Measurements from ENCODE around the gene NFKBIB. TPM values are rescaled to one million over a fixed set of nuclear protein-coding genes. Genes with fewer than 3 reads are reported as not detected.

NFKBIB gene, protein sequence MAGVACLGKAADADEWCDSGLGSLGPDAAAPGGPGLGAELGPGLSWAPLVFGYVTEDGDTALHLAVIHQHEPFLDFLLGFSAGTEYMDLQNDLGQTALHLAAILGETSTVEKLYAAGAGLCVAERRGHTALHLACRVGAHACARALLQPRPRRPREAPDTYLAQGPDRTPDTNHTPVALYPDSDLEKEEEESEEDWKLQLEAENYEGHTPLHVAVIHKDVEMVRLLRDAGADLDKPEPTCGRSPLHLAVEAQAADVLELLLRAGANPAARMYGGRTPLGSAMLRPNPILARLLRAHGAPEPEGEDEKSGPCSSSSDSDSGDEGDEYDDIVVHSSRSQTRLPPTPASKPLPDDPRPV
- total RNA-seq (2022) = 45.1 and 45.4 TPM in 2 replicates
- Bru-seq, nascent RNA = percentile 64 among the genes with signal in this experiment
- percentile 71 among the genes with signal in this experiment for BruChase-seq, experiment 1, labeled RNA remaining after a 6-hour chase
- percentile 60 among the genes with signal in this experiment for BruChase-seq, experiment 2, labeled RNA remaining after a 2-hour chase
- long read RNA-seq, transcript NFKBIB-201 (6 exons, 1,159 nt) = major isoform, 18 of 56 reads
- long read RNA-seq, transcript NFKBIB-204 (5 exons, 1,929 nt) = minor isoform, 10 of 56 reads
- long read RNA-seq, partial matches to known transcripts = 28 of 56 reads
- long read RNA-seq, other reads (novel, unspliced or antisense) = 0 of 56 reads

DNA sequence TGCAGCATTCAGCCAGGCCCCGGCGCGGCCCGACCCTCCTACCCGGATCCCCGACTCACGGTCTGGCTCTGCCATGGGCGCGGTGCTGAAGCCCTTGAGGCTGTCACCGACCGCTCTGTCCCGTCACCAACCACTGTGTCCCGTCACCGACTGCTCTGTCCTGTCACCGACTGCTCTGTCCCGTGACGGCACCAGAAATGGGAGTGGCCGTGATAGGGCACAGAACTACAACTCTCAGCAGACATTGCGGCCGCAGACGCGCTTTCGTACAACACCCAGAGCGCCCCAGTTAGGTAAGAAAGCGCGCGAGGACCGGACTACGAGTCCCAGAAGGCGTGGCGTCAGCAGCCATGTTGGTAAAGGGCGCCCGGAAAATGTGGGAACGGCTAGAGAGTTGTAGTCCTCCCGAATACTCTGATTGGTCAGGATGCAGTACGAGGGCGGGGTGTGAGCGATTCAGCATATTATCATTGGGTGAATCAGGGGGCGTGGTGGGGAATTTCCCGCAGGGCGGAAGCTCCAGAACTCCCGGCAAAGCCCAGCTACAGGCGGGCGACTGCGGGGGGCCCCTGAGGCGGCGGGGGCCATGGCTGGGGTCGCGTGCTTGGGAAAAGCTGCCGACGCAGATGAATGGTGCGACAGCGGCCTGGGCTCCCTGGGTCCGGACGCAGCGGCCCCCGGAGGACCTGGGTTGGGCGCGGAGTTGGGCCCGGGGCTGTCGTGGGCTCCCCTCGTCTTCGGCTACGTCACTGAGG, at the start of gene NFKBIB, which contains the start of gene SIRT2:
Gene NFKBIB (plus strand): TSS at position 523 of the 755 bp plus-strand sequence. CDS start 64 bp downstream, at position 587.
Gene SIRT2 (minus strand): TSS at position 172 of the 755 bp plus-strand sequence. CDS start 97 bp downstream, at position 75.
- H3K4me1 Mint-ChIP-seq (ENCODE audit: insufficient read depth, unreplicated experiment) = peaks cover 27% of the 10 kb centered on the region
- no peaks in the 10 kb centered on the region for H3K27me3 Mint-ChIP-seq (ENCODE audit: insufficient read depth, unreplicated experiment)
- intact Hi-C loops (cut with micrococcal nuclease) = loop anchor here (1.0 kb wide), 1 partner anchor 49 kb away; no protein-coding TSS in a partner anchor
- BruUV-seq (replicated peaks) = no TSS peak
- TF ChIP-seq, protein P1, sequence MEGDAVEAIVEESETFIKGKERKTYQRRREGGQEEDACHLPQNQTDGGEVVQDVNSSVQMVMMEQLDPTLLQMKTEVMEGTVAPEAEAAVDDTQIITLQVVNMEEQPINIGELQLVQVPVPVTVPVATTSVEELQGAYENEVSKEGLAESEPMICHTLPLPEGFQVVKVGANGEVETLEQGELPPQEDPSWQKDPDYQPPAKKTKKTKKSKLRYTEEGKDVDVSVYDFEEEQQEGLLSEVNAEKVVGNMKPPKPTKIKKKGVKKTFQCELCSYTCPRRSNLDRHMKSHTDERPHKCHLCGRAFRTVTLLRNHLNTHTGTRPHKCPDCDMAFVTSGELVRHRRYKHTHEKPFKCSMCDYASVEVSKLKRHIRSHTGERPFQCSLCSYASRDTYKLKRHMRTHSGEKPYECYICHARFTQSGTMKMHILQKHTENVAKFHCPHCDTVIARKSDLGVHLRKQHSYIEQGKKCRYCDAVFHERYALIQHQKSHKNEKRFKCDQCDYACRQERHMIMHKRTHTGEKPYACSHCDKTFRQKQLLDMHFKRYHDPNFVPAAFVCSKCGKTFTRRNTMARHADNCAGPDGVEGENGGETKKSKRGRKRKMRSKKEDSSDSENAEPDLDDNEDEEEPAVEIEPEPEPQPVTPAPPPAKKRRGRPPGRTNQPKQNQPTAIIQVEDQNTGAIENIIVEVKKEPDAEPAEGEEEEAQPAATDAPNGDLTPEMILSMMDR (IDR thresholded peaks at IDR 0.05; ENCODE audit: unreplicated experiment) = no peak
- H3K36me3 Mint-ChIP-seq (ENCODE audit: insufficient read depth, unreplicated experiment) = no peaks in the 10 kb centered on the region
- peak; percentile 100 for DNase-seq (ENCODE audit: unreplicated experiment)
- peak within 1 kb of the TSS; percentile 98 for H3K27ac Mint-ChIP-seq (ENCODE audit: low read depth, unreplicated experiment)
- CTCF ChIA-PET = interaction anchor here (0.6 to 1.4 kb wide), 5 partner anchors 13 to 496 kb away, joined by 3 to 11 read pairs (median 3); no protein-coding TSS in a partner anchor
- no peaks in the 10 kb centered on the region for H3K9me3 Mint-ChIP-seq (ENCODE audit: unreplicated experiment)
- POLR2A ChIA-PET = interaction anchor here (0.8 to 2.7 kb wide), 22 partner anchors 9 to 525 kb away, joined by 3 to 40 read pairs (median 5); partner anchors contain the start of genes CCER2, ECH1, EIF3K and FAM98C
- peak within 1 kb of the TSS; percentile 88 for H3K4me3 Mint-ChIP-seq (ENCODE audit: unreplicated experiment)

DNA sequence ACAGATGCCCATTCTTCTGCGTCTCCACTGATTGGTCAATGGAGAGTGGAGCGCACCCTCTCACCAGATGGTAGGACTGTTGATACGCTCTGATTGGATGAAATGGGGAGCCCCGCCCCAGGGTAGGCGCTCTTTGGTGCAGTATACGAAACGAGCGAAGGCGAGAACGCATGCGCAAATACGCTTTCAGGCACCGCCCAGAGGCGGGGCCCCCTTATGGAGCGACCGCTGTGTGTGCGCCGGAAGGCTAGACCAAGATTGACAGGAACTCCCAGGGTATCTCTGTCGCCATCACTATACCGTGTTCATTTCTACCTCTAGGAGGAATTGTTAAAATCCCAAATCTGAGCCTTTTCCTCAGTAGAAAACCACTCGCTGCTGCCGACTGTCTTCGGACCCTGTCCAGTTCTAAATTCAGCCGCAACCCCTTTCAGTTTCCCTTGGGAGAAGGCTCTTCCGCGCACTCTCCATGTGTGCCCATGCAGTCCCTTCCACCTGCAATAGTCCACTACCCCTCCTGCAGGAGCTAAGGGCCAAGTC, 49.3 kb upstream of the NFKBIB start:
- Mint-ChIP-seq H3K27me3 (ENCODE audit: insufficient read depth, unreplicated experiment) (no peaks in the 10 kb centered on the region), H3K4me3 (ENCODE audit: unreplicated experiment) (peak overlapping the region; percentile 97), H3K9me3 (ENCODE audit: unreplicated experiment) (no peaks in the 10 kb centered on the region), H3K4me1 (ENCODE audit: insufficient read depth, unreplicated experiment) (peaks cover 18% of the 10 kb centered on the region), H3K36me3 (ENCODE audit: insufficient read depth, unreplicated experiment) (peaks cover 44% of the 10 kb centered on the region), H3K27ac (ENCODE audit: low read depth, unreplicated experiment) (peak overlapping the region; percentile 99)
- no TSS peak for BruUV-seq (replicated peaks)
- intact Hi-C loops (cut with micrococcal nuclease) = loop anchor here (1.0 to 5.0 kb wide), 3 partner anchors 49 to 198 kb away; partner anchors contain the start of genes MRPS12, NFKBIB, SARS2 and SIRT2
- CTCF ChIA-PET = interaction anchor here (0.6 to 1.1 kb wide), 2 partner anchors 80 to 546 kb away, joined by 3 to 5 read pairs; partner anchors contain the start of genes MRPS12 and SARS2
- POLR2A ChIA-PET = interaction anchor here (0.7 to 4.1 kb wide), 14 partner anchors 12 to 287 kb away, joined by 3 to 40 read pairs (median 6); partner anchors contain the start of genes ACTN4, ECH1, EIF3K and MRPS12
- TF ChIP-seq, protein P1 (IDR thresholded peaks at IDR 0.05; ENCODE audit: unreplicated experiment) = no peak
- no peak for DNase-seq (ENCODE audit: unreplicated experiment)

DNA sequence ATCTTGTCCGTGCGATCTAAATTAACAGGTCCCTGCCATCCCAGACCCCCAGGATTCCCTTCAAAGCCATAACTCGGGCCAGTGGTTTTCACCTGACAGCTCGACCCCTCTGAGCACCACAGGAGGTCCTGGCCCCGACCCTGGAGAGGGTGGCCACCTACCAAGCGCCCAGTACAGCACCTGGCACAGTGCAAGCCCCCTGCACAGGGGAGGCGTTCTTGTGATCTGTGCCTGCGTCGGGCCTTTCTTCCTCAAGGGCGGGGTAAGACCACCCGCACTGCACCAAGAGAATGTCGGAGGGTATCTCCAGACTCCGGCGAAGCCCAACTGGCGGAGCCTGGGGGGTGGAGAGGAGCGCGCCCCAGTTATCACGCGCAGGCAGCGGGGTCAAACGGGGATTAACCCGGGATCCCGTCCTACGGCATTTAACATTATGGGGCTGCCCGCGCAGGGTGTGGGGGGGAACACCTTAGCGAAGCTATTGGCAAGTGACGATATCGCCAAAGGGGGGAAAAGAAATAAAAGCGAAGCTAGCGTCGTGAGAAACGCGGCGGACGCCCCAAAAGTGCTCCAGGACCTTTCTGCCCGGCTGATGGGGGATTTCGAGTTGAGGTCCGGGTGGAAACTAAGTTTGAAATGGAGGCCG, 48.7 kb upstream of the NFKBIB start:
- BruUV-seq (replicated peaks) = TSS peak; percentile 87
- ChIA-PET POLR2A (interaction anchor here (0.6 to 4.1 kb wide), 24 partner anchors 10 to 547 kb away, joined by 3 to 40 read pairs (median 4); partner anchors contain the start of genes ACTN4, C19orf33, ECH1 and EIF3K), CTCF (interaction anchor here (0.6 to 3.0 kb wide), 5 partner anchors 36 to 545 kb away, joined by 3 to 11 read pairs (median 4); partner anchors contain the start of genes MRPS12 and SARS2)
- H3K27ac Mint-ChIP-seq (ENCODE audit: low read depth, unreplicated experiment) = peak overlapping the region; percentile 99
- DNase-seq (ENCODE audit: unreplicated experiment) = no peak
- intact Hi-C loops (cut with micrococcal nuclease) = loop anchor here (1.0 to 5.0 kb wide), 3 partner anchors 48 to 199 kb away; partner anchors contain the start of genes MRPS12, NFKBIB, SARS2 and SIRT2
- H3K36me3 Mint-ChIP-seq (ENCODE audit: insufficient read depth, unreplicated experiment) = peaks cover 38% of the 10 kb centered on the region
- no peaks in the 10 kb centered on the region for H3K27me3 Mint-ChIP-seq (ENCODE audit: insufficient read depth, unreplicated experiment)
- H3K4me1 Mint-ChIP-seq (ENCODE audit: insufficient read depth, unreplicated experiment) = peaks cover 18% of the 10 kb centered on the region
- TF ChIP-seq, protein P1 (IDR thresholded peaks at IDR 0.05; ENCODE audit: unreplicated experiment) = no peak
- H3K9me3 Mint-ChIP-seq (ENCODE audit: unreplicated experiment) = no peaks in the 10 kb centered on the region
- peak overlapping the region; percentile 97 for H3K4me3 Mint-ChIP-seq (ENCODE audit: unreplicated experiment)

Measured in MCF 10A (cell line).